K562 (cell line): Measurements from ENCODE around the gene SLC26A5. TPM values are rescaled to one million over a fixed set of nuclear protein-coding genes. Genes with fewer than 3 reads are reported as not detected.

ENCODE experiments used
- ATF3 ChIP-seq, 2 experiments: fragments of 450-650 bp in 1 of 2; sonication (generic) in 1 of 2; formaldehyde crosslinking in 1 of 2; IDR thresholded peaks in 1 of 2; conservative IDR thresholded peaks in 1 of 2; 2 replicates each; pipeline versions ENCODE4 v1.6.1 to v1.8.1; 2016 to 2023; ENCODE audit warnings: mild to moderate bottlenecking in 2 of 2, moderate library complexity in 2 of 2, inconsistent platforms in 1 of 2, missing genetic modification reagents in 1 of 2
- CBX3 ChIP-seq, 2 experiments: IDR thresholded peaks; 1 replicate in 1 of 2; 2 replicates in 1 of 2; pipeline ENCODE4 v1.6.1; 2012; ENCODE audit warnings: inconsistent platforms in 2 of 2, low read length in 2 of 2, borderline replicate concordance in 1 of 2, control low read depth in 1 of 2
- CEBPB ChIP-seq: fragments of 450-650 bp; IDR thresholded peaks from 2 replicates; pipeline ENCODE4 v1.6.1; 2016; ENCODE audit warnings: missing genetic modification characterization, missing compliant biosample characterization
- CREM ChIP-seq: IDR thresholded peaks from 2 replicates; pipeline ENCODE4 v1.6.1; 2014; ENCODE audit warnings: antibody characterized with exemption, low read depth
- NCOA1 ChIP-seq: fragments of 450-650 bp; IDR thresholded peaks from 2 replicates; pipeline ENCODE4 v1.6.1; 2016; ENCODE audit warnings: low read depth
- NFE2 ChIP-seq: IDR thresholded peaks from 2 replicates; pipeline ENCODE4 v1.6.1; 2014; ENCODE audit warnings: antibody characterized with exemption, low read depth
- NR4A1 ChIP-seq, 2 experiments: fragments of 250-450 bp in 1 of 2; fragments of 450-650 bp in 1 of 2; sonication (Bioruptor Pico) in 1 of 2; IDR thresholded peaks; 2 replicates each; pipeline versions ENCODE4 v1.4.0 to v1.6.1; 2016 to 2020; ENCODE audit warnings: mild to moderate bottlenecking in 2 of 2, missing compliant biosample characterization in 1 of 2, missing genetic modification characterization in 1 of 2, moderate library complexity in 1 of 2
- PATZ1 ChIP-seq: fragments of 250-450 bp; sonication (Bioruptor Pico); IDR thresholded peaks from 2 replicates; pipeline ENCODE4 v1.5.0; 2020; ENCODE audit warnings: mild to moderate bottlenecking, borderline replicate concordance
- POLR2G ChIP-seq: fragments of 200-400 bp; formaldehyde crosslinking; IDR thresholded peaks from 2 replicates; pipeline ENCODE4 v1.6.1; 2017; ENCODE audit warnings: low read depth, mild to moderate bottlenecking, antibody characterized with exemption, low read length, moderate library complexity
- SMAD4 ChIP-seq: fragments of 250-450 bp; sonication (Bioruptor Pico); conservative IDR thresholded peaks from 2 replicates; pipeline ENCODE4 v1.8.0; 2021; ENCODE audit warnings: inconsistent platforms, mild to moderate bottlenecking, moderate library complexity
- TBL1XR1 ChIP-seq, 2 experiments: IDR thresholded peaks; 2 replicates each; pipeline ENCODE4 v1.6.1; 2012; ENCODE audit warnings: improper control_type of control experiment in 2 of 2, low read length in 2 of 2, mild to moderate bottlenecking in 1 of 2
- TFAM ChIP-seq: fragments of 250-450 bp; sonication (Bioruptor Pico); conservative IDR thresholded peaks from 2 replicates; pipeline ENCODE4 v1.5.0; 2021; ENCODE audit warnings: mild to moderate bottlenecking, moderate library complexity
- TFAP4 ChIP-seq: sonication (generic); formaldehyde crosslinking; IDR thresholded peaks from 2 replicates; pipeline ENCODE4 v1.8.0; 2022; ENCODE audit warnings: missing genetic modification reagents, mild to moderate bottlenecking, moderate library complexity, borderline replicate concordance
- ZNF224 ChIP-seq: sonication (generic); formaldehyde crosslinking; IDR thresholded peaks from 2 replicates; pipeline ENCODE4 v1.8.0; 2022; ENCODE audit warnings: mild to moderate bottlenecking, missing genetic modification reagents
- ZNF592 ChIP-seq: fragments of 450-650 bp; IDR thresholded peaks from 2 replicates; pipeline ENCODE4 v1.6.1; 2017; ENCODE audit warnings: antibody characterized with exemption, mild to moderate bottlenecking
- ZNF699 ChIP-seq: fragments of 250-450 bp; sonication (Bioruptor Pico); IDR thresholded peaks from 2 replicates; pipeline ENCODE4 v1.8.0; 2021; ENCODE audit warnings: mild to moderate bottlenecking, moderate library complexity; ENCODE audit not compliant: insufficient replicate concordance
- ZNF76 ChIP-seq: fragments of 250-450 bp; sonication (Bioruptor Pico); IDR thresholded peaks from 2 replicates; pipeline ENCODE4 v1.4.0; 2020; ENCODE audit warnings: mild to moderate bottlenecking, moderate library complexity, borderline replicate concordance
- polyA plus RNA-seq, 8 experiments: library from polyadenylated mRNA; depleted of rRNA in 4 of 8; stranded (reverse) in 5 of 8; unstranded in 3 of 8; fragments of >200 nt; fragmentation: Nextera tagmentation in 2 of 8; fragmentation: Illumina TruSeq in 1 of 8; extraction: Ambion mirVana in 2 of 8; extraction: Trizol in 1 of 8; gene quantifications; 2 replicates each; pipeline versions ENCODE4 v1.2.1 to v1.2.3, GENCODE V29; 2011 to 2014; ENCODE audit warnings: inconsistent platforms in 1 of 8, missing spikeins in 1 of 8
- total RNA-seq, 7 experiments: library from RNA; depleted of rRNA in 6 of 7; stranded (reverse); fragments of >200 nt in 6 of 7; fragmentation: Illumina TruSeq in 2 of 7; extraction: Trizol in 2 of 7; gene quantifications; 2 replicates each; pipeline versions ENCODE4 v1.2.1 to v1.2.3, GENCODE V29; 2011 to 2021; ENCODE audit warnings: low replicate concordance in 1 of 7

The SLC26A5 gene
- total and polyA plus RNA-seq, 9 of the 15 experiments (the other 6 are each of a cell fraction or from before 2014, with no cell fraction given): not detected

GRCh38 chr7:103347507-103348267, 98.3 kb downstream of the SLC26A5 start, which contains the start of gene PSMC2 (continued):
- TF ChIP-seq ZNF592: no peak
- TF ChIP-seq CEBPB (tag): no peak
- TF ChIP-seq ATF3 (IDR thresholded peaks at IDR 0.05): no peak
- no peak for TF ChIP-seq ATF3 (CRISPR knock-in tag; conservative IDR thresholded peaks at IDR 0.05)
- TF ChIP-seq SMAD4 (CRISPR knock-in tag): 0 out of 2 replicates have a peak, but pooled peaks have one; percentile 59
- peak; percentile 95 for TF ChIP-seq NCOA1
- no peak for TF ChIP-seq TFAM (CRISPR knock-in tag)
- no peak for TF ChIP-seq ZNF76
- peak; percentile 57; the same call in 1 of the 2 replicates for TF ChIP-seq TFAP4 (CRISPR knock-in tag)
- TF ChIP-seq ZNF224 (CRISPR knock-in tag): no peak
- no peak for TF ChIP-seq ZNF699 (CRISPR knock-in tag)
- TF ChIP-seq NFE2: peak; percentile 86
- TF ChIP-seq PATZ1 (CRISPR knock-in tag): peak; percentile 21; the same call in 1 of the 2 replicates
- TF ChIP-seq CREM: peak; percentile 75; the same call in 1 of the 2 replicates
- peak; percentile 58 for TF ChIP-seq POLR2G
- peak in 1 of 2 experiments; percentile 70; a peak in 2 of 4 replicates for TF ChIP-seq TBL1XR1 (IDR thresholded peaks at IDR 0.05; ENCODE audit: low read length in 2 of 2)
- peak in 1 of 2 experiments; percentile 70; a peak in 1 of 3 replicates for TF ChIP-seq CBX3 (IDR thresholded peaks at IDR 0.05; ENCODE audit: borderline replicate concordance in 1 of 2, low read length in 2 of 2)
- TF ChIP-seq NR4A1 (CRISPR knock-in tag; IDR thresholded peaks at IDR 0.05): no peak
- no peak for TF ChIP-seq NR4A1 (tag; IDR thresholded peaks at IDR 0.05)
